Colon (tissue), 2 donors: ENCODE measurements around the gene IL31.

Experiments
- FAIRE-seq: peaks from 2 replicates; lab custom pipeline; 2012; peaks lifted over from hg19 to GRCh38; lab: Jason Lieb, UNC
- donor health status: control.
- donor health status: control.

The IL31 gene

GRCh38 chr12:122128481-122128880 lies 45.5 kb downstream of the IL31 start:
- no peak for FAIRE-seq

- no peak for FAIRE-seq
Measured at GRCh38 chr12:122127839-122128238, 46.2 kb downstream of the IL31 start.

GRCh38 chr12:122126713-122127597 lies 47.1 kb downstream of the IL31 start:
- FAIRE-seq = no peak

GRCh38 chr12:122126342-122126635 lies 47.7 kb downstream of the IL31 start:
- FAIRE-seq = no peak

- FAIRE-seq = no peak
Measured at GRCh38 chr12:122125452-122126341, 48.3 kb downstream of the IL31 start.

- no peak for FAIRE-seq
Measured at GRCh38 chr12:122124370-122124769, 49.7 kb downstream of the IL31 start.

GRCh38 chr12:122123761-122124145 lies 50.3 kb downstream of the IL31 start:
- no peak for FAIRE-seq

- FAIRE-seq = no peak
Measured at GRCh38 chr12:122123051-122123760, 50.8 kb downstream of the IL31 start.
